Measurements from ENCODE around the gene EIF4E3. TPM values are rescaled to one million over a fixed set of nuclear protein-coding genes. Genes with fewer than 3 reads are reported as not detected.
A peak's percentile ranks its signal among the peaks of the same experiment; 100 is the strongest.

EIF4E3 gene
- total RNA-seq, 4 donors from 2014 or later, result 20.6 to 40.8 (median 23.9) TPM

DNA sequence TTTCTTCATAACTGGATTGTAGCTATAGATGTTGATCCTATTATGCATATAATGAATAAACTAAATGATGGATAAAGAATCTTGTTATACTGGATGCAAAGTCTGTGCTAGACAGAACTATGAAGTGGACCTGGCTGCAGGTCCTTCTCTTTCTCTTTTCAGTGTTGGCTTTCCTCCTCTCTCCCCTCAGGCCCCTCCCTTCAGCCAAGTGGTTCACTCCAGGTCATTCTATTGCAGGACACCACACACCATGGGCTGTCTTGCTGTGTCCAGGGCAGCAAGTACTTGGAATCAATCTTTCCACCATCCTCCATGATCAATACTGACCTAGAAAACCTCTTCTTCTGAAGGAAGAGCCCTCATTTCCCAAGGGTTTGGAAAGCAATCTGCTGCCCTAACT is 20.3 kb downstream of the EIF4E3 start:
- Histone ChIP-seq H3K27ac (no peak overlapping the region), H3K9me3 (no peaks in the 10 kb centered on the region), H3K4me1 (no peaks in the 10 kb centered on the region), H3K27me3 (no peaks in the 10 kb centered on the region), H3K36me3 (peaks cover 0 to 34% (median 0%) of the 10 kb centered on the region in 3 donors), H3K4me3 (no peak overlapping the region)
- no peak for TF ChIP-seq POLR2A (IDR thresholded peaks at IDR 0.05)
- TF ChIP-seq, protein P1, sequence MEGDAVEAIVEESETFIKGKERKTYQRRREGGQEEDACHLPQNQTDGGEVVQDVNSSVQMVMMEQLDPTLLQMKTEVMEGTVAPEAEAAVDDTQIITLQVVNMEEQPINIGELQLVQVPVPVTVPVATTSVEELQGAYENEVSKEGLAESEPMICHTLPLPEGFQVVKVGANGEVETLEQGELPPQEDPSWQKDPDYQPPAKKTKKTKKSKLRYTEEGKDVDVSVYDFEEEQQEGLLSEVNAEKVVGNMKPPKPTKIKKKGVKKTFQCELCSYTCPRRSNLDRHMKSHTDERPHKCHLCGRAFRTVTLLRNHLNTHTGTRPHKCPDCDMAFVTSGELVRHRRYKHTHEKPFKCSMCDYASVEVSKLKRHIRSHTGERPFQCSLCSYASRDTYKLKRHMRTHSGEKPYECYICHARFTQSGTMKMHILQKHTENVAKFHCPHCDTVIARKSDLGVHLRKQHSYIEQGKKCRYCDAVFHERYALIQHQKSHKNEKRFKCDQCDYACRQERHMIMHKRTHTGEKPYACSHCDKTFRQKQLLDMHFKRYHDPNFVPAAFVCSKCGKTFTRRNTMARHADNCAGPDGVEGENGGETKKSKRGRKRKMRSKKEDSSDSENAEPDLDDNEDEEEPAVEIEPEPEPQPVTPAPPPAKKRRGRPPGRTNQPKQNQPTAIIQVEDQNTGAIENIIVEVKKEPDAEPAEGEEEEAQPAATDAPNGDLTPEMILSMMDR (IDR thresholded peaks at IDR 0.05), result no peak
- DNase-seq, result no peak

GRCh38 chr3:71703797-71704196 is 21.4 kb downstream of the EIF4E3 start:
- Histone ChIP-seq H3K27me3 (no peaks in the 10 kb centered on the region), H3K4me3 (no peak overlapping the region), H3K36me3 (peaks cover 0 to 23% (median 0%) of the 10 kb centered on the region in 3 donors), H3K27ac (no peak overlapping the region), H3K4me1 (no peaks in the 10 kb centered on the region), H3K9me3 (no peaks in the 10 kb centered on the region)
- TF ChIP-seq, protein P1 (IDR thresholded peaks at IDR 0.05), result no peak
- no peak for TF ChIP-seq POLR2A (IDR thresholded peaks at IDR 0.05)
- DNase-seq, result no peak

DNA sequence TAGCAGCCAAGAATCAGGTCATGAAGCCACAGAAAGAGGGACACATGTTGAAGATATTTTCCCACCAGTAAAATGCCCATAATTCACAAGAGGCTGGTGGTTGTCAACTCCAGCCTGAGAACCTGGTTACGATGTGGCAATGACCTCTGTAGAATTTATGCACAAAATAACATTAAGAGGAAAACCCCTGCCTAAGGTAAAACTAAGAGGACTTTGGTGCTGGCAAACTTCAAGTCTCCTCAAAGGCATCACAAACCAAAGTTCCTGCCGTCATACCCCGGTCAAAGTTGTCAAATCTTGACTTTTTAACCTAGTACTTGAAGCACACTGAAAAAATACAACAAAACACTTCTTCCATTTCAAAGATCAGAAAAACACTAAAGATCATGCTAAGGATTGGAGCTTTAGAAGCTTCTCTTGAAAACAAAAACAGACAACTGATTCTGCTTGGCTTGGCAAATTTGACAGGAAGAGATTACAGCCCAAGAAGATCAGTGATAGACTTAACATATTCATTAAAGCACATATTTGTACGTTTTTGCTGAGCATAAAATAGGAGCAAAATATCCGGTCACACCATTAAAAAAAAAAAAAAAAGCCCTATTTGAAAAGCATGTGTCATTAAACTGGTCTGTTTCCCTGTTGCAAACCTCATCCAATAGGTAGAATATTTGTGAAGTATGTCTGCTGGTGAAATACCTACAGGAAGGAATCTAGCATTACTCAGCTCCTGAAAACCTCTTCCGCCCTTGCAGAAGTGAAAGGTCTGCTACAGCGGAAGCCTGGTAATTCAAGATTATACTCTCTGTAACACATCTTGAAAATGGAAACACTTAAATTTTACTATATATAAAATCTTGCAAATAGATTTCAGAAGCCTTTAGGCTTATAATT is 22.8 kb downstream of the EIF4E3 start:
- Histone ChIP-seq H3K27me3 (no peaks in the 10 kb centered on the region), H3K36me3 (peaks cover 0 to 24% (median 0%) of the 10 kb centered on the region in 3 donors), H3K27ac (no peak overlapping the region), H3K4me3 (no peak overlapping the region), H3K9me3 (no peaks in the 10 kb centered on the region), H3K4me1 (no peaks in the 10 kb centered on the region)
- DNase-seq, result no peak
- no peak for TF ChIP-seq POLR2A (IDR thresholded peaks at IDR 0.05)
- TF ChIP-seq, protein P1 (IDR thresholded peaks at IDR 0.05), result no peak

- no peak for TF ChIP-seq POLR2A (IDR thresholded peaks at IDR 0.05)
- TF ChIP-seq, protein P1 (IDR thresholded peaks at IDR 0.05), result no peak
Measured at GRCh38 chr3:71701251-71701762, 23.9 kb downstream of the EIF4E3 start.

DNA sequence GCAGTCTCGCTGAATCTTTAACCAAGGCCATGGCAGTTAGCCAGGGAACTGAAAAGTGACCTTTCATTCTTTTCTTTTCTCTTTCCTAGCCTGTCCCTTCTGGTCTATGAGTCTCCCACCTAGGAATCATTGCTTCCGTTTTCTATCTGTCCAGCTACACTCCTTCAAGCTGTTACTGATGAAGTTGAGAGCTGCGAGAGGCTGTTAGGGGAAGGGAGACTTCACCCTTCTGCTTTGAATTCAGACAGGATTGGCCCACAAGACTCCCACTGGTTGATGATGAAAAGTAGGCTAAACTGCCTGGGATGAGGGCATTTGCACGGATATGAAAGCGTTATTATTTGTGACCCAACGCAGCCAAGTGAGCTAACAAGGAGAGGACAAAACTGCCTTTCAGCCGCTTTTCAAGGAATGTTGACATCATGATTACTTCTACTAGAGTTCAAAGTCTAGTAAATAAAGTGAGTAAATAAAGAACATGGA is 30.2 kb downstream of the EIF4E3 start:
- Histone ChIP-seq H3K4me1 (peaks cover 0 to 38% (median 12%) of the 10 kb centered on the region in 4 donors), H3K9me3 (no peaks in the 10 kb centered on the region), H3K4me3 (peak overlapping the region in 2 of 4 donors; percentile 26 to 34), H3K27me3 (no peaks in the 10 kb centered on the region), H3K36me3 (peaks cover 0 to 5% (median 0%) of the 10 kb centered on the region in 3 donors), H3K27ac (peak overlapping the region in 3 of 4 donors; percentile 57 to 74 (median 68))
- DNase-seq, result peak in 1 of 3 donors; percentile 77
- no peak for TF ChIP-seq POLR2A (IDR thresholded peaks at IDR 0.05)
- TF ChIP-seq, protein P1 (IDR thresholded peaks at IDR 0.05), result no peak

More at GRCh38 chr3:71701251-71701762, 23.9 kb downstream of the EIF4E3 start:
- H3K9me3 ChIP-seq, result no peaks in the 10 kb centered on the region
- DNase-seq, result no peak
- no peaks in the 10 kb centered on the region for H3K27me3 ChIP-seq
- H3K4me1 ChIP-seq, result no peaks in the 10 kb centered on the region
- H3K36me3 ChIP-seq, result peaks cover 0 to 20% (median 0%) of the 10 kb centered on the region in 3 donors
- H3K4me3 ChIP-seq, result no peak overlapping the region
- H3K27ac ChIP-seq, result no peak overlapping the region
